Fibroblast of peridontal ligament (primary cell): Measurements from ENCODE around the gene CAT.
A peak's percentile ranks its signal among the peaks of the same experiment; 100 is the strongest.

Source experiments
- DNase-seq: peaks from one replicate; pipeline ENCODE4 v3.0.0-alpha.2; 2010; ENCODE audit errors: extremely low read depth

Gene CAT

DNA sequence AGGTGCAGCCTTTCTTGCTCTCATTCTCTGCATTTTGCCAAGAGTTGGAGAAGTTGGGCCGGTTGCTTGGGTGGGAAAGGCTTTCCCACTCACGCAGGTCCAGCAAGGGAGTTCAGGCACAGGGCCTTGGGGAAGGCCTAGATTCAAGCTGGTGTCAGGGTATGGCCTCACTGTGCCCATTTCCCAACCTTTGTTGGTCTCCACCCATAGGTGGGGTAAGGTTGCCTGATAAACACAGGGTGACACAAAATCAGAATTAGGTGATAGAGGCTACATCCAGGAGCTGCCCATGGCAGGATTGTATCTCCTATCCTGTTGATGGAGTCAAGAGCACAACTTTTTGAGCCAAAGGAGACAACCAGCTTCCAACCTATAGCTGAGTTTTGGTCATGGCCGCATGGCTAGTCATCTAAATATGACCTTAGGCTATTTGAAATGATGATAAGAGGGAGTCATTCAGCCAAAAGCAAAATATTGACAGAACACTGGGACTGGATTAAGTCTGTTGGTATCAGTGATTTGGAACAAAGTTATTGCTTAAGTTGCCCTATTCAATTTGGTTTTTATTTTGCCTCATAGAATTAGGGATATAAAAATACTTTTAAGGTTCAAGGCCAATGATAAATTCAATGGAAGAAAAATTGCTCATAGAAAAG is 20.9 kb downstream of the CAT start:
- DNase-seq: no peak

DNA sequence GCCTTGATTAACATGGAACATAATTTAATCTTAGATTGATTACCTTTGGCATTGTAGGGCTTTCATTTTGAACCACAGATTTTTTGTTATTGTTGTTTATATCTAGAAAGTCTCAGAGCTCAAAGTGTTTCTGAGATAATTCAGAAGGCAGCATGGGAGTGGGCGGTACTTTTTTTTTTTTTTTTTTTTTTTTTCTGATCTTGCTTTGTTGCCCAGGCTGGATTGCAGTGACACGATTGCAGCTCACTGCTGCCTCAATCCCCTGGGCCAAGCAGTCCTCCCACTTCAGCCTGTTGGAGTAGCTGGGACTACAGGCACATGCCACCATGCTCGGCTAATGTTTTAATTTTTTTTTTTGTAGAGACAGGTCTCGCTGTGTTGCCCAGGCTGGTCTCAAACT is 21.5 kb downstream of the CAT start:
- no peak for DNase-seq

DNA sequence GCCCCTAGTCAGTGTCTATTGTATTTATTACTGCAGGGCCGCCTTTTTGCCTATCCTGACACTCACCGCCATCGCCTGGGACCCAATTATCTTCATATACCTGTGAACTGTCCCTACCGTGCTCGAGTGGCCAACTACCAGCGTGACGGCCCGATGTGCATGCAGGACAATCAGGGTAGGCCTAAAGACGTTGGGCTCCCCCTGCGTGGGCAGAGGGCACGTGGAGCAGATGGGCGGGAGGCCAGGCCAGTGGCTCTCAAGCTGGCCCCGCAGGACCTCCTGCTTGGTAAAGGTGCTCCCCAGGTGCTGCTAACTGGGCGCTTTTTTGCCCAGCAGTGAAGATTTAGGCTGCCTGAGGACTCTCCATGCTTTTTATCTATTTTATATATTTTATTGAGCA is 22.5 kb downstream of the CAT start:
- DNase-seq: no peak

DNA sequence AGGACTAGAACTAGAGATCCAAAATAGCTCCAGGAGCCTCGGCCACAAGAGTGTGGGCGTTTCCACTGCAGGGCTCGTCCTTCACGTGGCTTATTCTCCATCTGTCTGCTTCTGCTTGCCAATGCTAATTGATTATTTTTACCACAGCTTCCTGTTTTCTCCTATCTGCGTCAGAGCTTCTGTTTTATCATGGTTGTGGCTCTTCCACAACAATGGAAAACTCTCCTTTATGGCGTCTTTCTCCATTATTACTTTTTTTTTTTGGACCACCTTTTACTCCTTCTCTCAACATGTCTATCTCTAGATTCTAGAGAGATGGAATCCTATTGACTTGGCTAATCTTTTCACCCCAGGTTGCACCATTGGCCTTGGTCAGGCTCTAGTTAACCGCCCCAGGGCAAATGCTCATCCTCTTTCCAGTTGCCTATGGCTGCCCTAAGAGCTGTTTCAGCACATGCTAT is 25.9 kb downstream of the CAT start:
- DNase-seq: no peak

DNA sequence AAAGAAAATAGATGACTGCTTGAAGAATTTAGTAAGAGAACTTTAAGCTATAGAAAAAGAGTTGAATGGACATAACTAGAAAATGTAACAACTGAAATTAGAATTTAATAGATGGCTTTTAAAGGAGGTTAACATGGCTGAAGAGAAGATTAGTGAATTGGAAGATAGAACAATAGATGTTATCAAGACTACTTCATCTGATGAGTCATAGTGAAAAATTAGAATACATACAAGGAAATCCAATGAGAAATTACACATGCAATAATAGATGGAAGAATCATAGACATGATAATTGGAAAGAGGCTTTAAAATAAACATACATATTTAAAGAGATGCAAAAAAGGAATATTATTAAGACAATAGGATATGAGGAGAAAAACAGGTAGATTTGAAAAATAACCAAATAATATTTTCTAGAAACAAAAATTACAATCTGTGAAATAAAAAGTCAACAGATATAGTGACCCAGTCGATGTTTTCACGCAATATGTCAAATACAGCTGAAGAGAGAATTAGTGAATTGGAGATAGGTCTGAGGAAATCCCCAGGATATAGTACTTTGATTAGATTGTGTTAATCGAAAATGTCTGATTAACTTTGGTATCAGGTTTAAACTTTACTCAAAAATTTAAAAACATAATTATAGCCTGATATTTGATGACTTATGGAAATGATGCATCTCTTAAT is 28.2 kb downstream of the CAT start:
- peak; percentile 12 for DNase-seq

DNA sequence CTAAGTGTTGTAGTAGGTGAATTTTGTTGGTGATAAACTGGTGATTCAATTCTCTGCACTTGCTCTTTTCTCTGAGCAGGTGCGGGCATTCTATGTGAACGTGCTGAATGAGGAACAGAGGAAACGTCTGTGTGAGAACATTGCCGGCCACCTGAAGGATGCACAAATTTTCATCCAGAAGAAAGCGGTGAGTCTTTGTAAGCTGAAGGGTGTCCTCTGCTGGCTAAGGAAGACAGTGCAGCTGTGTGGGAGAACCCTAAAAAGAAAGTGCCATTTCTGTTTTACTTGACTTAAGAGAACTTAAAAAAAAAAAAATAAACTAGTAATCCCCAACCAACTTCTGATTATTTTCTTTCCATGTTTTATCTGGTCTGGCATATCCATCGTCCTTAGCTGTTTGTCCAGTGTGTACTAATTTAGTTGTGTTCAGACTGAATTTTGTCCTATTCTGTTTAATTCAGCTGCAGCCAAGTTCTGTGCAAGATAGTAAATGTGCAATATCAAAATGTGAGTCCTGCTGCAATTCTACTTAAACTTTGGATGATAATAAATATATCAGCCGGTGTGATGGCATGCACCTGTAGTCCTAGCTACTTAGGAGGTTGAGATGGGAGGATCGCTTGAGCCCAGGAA is 29.6 kb downstream of the CAT start:
- peak; percentile 25 for DNase-seq

DNA sequence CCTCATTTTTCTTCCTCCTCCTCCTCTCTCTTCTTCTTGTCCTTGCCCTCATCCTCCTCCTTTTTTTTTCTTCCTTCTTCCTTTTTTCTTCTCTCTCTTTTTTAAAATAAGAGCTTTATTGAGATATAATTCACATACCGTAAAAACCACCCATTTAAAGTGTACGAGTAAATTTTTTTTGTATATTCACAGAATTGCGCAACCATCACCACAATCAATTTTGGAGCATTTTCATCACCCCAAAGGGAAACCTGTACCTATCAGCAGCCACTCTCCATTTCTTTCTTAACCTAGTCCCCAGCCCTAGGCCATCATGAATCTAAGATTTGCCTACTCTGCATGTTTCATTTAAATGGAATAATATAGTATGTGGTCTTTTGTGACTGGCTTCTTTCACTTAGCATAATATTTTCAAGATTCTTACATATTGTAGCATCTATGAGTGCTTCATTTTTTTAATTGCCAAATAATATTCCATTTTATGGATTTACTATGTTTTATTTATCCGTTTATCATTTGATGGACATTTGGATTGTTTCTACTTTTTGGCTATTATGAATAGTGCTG is 35.0 kb downstream of the CAT start:
- no peak for DNase-seq

DNA sequence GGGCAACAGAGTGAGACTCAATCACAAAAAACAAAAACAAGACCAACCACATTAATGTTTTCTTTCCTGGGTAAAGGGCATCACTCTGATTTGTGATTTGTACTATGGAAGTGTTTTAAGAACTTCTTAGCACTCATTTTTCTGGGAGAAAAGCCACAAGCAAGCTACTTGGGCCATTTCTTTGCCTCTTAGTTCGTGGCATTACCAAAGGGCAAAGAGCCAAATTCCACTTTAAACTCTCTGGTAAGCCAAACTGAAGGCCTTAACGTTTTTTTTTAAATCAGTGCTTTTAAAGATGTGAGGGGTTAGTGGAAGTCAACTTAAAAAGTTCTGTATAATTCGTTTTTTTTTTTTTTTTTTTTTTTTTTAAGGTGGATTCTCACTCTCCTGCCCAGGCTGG is 36.9 kb downstream of the CAT start:
- peak; percentile 52 for DNase-seq

DNA sequence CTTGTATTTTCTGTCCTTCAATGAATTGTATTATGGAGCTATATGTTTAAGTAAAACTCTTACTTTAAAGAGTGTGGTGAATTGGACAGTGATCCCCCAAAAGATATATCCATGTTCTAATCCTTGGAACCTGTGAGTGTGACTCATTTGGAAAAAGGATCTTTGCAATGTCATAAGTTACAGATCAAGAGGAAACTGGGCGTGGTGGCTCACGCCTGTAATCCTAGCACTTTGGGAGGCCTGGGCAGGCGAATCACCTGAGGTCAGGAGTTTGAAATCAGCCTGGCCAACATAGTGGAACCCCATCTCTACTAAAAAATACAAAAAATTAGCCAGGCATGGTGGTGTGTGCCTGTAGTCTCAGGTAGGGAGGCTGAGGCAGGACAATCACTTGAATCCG is 38.1 kb downstream of the CAT start:
- no peak for DNase-seq

DNA sequence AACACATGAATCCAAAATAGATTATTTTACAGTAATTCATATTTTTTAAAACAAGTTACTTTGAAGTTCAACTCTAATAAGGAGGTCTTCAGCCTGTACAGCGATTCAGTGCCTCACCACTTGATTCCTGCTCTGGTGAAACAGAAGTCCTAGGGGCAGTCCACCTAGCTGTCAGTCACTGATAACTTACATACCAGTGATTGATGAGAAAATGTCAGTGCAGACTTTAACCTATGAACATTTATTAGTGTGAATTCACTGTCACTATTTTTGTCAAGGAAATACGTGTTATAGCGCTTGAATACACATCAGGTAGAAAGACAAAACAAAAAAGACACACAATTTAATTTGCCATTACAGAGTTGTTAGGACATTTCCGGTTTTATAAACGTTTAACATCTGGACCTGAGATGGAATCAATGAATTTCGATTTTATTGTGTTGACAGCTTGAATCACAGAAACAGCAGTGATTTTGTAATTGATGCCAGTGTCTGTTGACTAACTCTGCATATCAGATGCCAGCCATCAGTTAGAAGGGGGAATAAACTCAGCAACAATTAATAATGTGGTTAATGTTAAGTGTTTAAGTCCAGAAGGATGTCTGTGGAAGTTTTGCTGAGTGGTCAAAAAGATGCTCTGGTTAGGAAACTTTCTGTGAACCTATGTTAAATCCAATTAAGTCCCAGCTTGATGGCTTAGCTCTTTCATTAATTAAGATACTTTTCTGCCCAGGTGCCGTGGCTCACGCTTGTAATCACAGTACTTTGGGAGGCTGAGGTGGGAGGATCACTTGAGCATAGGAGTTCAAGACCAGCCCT is 40.3 kb downstream of the CAT start:
- no peak for DNase-seq

DNA sequence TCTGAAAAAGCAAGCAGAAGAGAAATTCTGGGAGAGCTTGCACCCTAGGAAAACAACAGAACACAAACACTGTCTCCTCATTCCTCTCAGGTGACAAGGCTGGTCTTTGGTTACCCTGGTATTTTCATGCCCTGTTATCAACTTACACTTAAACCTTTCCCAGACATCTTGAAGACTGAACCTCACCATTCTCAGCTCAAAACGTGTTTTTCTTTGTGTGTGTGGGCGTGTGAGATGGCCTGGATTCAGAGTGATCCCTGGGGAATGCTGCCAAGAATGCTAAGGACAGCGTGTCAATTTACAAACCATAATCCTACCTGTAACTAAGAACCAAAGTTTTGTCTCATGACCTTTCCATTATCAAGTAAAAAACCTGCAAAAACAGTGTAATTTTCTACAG is 41.6 kb downstream of the CAT start:
- no peak for DNase-seq

DNA sequence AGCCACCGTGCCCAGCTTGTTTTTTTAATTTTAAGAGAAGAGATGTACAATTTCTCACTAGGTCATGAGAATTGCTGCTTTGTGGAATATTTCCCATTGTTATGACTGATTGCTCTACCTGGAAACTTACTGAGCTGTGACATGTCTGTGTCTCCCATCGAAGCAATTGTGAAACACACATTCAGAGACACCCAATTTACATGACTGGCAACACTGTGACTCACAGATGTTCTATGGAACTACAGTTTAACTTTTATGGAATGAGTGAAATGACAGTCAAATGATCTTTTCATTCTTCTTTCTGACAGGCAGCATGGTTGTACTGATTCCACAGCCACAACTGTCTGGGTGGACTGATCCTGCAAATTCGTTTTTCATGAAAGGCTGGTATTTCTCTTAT is 42.6 kb downstream of the CAT start:
- no peak for DNase-seq

DNA sequence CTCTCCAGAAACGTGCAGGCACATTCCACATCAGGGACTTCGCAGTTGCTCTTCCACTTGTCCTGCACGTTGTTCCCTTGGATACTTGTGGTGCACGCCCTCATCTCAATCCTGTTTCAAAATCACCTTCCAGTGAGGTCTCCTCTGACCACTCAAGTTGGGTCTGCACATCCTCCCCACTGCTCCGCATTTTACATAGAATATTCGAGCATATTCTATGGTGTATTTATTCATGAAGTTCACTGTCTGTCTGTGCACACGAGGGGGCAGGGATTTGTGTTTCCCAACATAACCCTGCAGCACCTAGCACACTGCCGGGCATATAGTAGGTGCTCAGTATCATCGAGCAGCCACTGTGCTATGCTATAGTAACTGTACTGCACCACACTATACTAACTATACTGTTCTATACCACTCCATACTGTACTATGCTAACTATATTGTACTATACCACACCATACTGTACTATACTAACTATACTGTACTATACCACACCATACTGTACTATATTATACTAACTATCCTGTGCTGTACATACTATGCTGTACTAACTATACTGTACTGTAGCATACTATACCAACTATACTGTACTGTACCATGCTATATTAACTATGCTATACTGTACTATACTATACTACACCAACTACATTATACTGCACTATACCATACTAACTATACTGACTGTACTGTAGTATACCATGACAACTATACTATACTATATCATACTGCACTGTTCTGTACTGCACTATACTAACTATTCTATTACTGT is 44.6 kb downstream of the CAT start:
- DNase-seq: no peak

DNA sequence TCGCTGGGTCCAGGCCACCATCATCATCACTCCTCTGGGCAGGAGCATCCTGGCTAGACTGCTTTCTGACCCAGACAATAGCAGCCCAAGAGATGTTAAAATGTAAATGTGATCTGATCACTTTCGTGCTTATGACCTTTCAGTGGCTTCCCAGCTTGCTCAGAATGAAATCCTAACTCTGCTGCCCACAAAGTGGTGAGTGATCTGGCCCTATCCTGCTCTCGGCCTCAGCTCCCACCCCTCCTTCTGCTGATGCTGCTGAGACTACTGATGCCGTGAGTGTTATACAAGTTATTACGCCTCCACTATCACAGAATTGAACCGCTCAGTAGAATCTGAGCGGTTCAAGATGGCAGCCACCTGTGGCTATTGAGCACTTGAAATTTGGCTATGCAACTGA is 48.7 kb downstream of the CAT start:
- no peak for DNase-seq

DNA sequence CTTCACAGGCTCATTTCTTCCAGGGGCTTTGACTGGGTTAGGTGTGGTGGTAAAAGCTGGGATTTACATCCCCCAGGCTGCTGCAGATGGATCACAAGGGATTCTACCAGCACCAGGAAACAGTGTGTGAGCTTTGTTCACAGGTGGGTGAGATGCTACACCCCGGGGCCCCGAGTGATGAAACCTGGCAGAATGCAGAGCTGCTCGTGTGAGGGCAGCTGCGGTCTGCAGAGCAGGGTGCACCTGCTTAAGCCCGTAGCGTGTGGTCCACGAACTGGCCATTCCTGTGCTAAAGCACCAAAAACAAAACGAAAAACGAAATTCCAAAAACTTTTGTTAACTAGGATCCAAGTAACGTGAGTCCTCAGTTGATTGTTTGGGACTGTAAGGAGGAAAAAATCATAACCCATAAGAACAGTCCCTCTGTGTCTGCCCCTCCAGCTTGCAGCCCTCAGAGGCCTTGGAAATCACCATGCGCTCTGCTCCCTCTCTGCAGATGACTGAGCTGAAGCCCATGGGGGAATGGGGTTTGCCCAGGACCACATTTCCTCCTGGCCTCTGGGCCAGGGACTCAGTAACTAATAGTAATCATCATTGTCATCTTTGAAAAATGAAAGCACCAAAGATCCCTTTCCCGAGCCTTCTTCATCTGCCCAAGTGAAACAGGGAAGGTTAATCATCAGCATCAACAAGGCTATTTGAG is 50.3 kb downstream of the CAT start:
- DNase-seq: no peak

DNA sequence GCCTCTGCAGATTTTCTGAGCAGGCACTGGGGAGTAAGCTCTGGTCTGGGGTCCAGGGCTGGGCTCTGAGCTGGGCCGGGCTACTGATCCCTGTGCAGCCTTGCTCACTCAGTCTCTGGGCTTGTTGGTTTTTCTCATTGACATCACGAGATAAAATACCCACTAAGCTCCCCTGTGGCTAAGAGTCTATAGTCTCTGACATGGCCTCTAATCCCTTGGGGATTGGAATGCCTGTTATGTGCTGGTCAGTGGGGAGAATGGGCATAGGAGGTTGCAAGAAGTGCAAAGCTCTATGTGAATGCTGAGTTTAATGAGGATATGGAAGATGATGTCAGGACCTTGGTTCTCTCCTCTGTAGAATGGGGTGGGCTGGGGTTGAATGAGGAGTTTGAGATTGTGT is 51.6 kb downstream of the CAT start:
- DNase-seq: no peak

DNA sequence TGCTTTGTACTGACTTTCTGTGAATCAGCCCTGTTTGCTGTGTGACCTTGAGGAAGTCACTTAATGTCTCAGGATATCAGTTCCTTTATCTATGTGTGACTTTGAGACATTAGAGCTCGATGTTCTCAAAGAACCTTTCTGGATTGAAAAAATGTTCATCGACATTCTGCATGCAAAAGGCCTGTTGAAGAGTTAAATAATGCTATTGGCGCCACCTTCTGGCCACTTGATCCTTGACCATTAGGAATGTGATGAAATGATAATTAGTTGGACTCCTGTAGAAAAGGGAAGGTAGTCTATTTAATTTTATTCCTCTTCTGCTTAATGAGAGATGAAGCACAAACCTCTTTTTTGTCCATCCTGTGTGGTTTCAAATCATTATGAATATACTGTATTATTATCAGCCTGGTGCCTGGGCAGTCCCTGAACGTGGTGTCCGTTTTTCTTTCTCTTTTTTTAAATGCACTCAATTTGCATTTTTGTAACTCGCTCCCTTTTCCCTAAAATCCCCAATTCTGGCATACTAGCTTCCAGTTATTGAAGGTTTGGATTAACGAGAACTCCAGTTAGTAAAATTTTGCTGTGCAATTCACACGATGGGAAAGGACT is 54.2 kb downstream of the CAT start:
- peak; percentile 78 for DNase-seq

DNA sequence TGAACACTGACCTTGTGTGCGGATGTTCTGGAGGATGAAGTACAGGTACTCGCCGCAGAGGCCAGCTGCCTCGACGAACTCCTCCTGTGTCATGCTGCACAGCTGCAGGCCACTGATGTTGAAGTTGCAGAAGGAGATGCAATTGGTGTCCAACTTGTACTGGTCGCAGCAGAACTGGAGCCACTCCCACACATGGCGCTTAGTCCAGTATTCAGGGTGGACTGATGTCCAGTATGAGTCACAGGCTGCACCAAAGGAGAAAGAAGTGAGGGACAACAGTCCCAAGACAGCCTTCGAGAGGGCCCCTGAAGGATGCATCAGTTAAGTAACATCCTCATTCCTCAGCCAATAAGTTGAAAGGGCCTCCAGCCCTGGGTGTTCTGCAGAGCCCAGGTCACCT is 54.7 kb downstream of the CAT start:
- no peak for DNase-seq

DNA sequence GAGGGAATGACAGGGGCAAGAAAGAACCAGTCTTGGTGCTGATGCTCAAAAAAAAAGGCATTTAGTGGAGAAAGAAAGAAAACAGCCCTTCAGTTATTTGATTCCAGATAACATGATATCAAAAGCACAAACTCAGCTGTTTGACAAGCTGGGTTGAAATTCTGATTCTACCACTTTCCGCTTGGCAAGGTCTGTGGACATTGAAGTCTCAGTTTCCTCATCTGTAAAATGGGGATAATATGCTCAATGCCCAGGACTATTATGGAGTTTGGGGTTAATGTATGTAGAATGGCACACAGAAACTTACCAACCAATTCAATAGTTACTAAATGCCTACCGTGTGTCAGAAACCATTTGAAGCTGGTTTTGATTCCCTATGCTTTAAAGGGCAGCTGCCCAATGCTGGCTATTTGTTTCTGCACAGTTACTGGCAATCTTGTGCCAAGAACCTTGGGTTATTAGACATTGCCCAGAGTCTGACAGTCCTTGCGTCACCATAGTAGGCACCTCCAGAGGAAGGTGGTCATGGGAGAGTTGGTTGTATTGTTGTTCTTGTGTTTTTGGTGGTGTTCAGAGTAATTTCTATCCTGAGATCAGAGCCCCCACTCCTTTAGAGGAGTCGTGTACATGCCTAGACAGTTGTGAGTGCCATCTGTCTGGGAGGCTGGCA is 55.3 kb downstream of the CAT start:
- DNase-seq: no peak

DNA sequence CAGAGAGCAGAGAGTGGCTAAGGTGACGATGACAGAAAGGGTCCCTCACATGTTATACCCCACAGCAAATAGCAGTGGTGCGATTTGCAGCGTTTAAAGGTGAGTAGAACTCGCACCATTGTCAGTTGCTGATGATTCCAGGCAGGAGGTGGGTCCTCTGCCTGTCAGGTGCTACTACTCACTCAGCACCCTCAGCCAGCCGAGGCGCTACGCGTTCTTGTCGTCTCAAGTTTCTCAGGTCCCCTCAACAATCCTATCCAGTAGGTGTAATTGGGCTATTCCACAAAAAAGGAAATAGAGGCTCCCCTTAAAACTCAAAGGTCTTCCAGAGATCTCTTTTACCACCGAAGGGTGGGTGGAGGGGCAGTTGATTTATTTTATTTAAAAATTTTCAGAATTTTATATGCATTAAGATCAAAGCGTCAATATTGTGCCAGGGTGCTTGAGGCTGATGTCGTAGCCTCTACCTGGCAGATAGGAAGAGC is 56.5 kb downstream of the CAT start:
- DNase-seq: no peak
